Smooth muscle cell of the coronary artery (primary cell): ENCODE data around the gene VGLL1. TPM values are rescaled to one million over a fixed set of nuclear protein-coding genes. Genes with fewer than 3 reads are reported as not detected.

Source experiments
- total RNA-seq: library from RNA; depleted of rRNA; stranded (reverse); fragments of >200 nt; gene quantifications from 2 replicates; pipeline ENCODE4 v1.2.3, GENCODE V29; 2014; ENCODE audit warnings: low replicate concordance

VGLL1 gene
- not detected in 2 replicates for total RNA-seq

GRCh38 chrX:136531951-136532350 lies at the start of gene VGLL1:
TSS of gene VGLL1 (plus strand) at chrX:136532215. CDS start at chrX:136536021, 3,806 bp downstream.

GRCh38 chrX:136487647-136488046 lies 44.4 kb upstream of the VGLL1 start, which contains the start of gene BRS3:
TSS of gene BRS3 (plus strand) at chrX:136487947. CDS start at chrX:136488115, 168 bp downstream.

GRCh38 chrX:136497556-136498052 lies 34.4 kb upstream of the VGLL1 start, which contains the start of gene HTATSF1:
TSS of gene HTATSF1 (plus strand) at chrX:136497592. CDS start at chrX:136497685, 93 bp downstream.

Other genes with a start within 250 kb of the VGLL1 start
- gene ADGRG4, start 231.3 kb upstream of the VGLL1 start, total RNA-seq, result not detected in 2 replicates
- gene BRS3, start 44.3 kb upstream of the VGLL1 start, total RNA-seq, result not detected in 2 replicates
- gene HTATSF1, start 34.6 kb upstream of the VGLL1 start, total RNA-seq, result 26.8 and 30.1 TPM in 2 replicates
- not detected in 2 replicates for gene CD40LG, start 115.9 kb downstream of the VGLL1 start, total RNA-seq
- gene ARHGEF6, start 248.7 kb downstream of the VGLL1 start, total RNA-seq, result 4.3 and 9.4 TPM in 2 replicates